Mucosa of descending colon (tissue), 3 donors: ENCODE results near the gene TASP1. TPM values are rescaled to one million over a fixed set of nuclear protein-coding genes. Genes with fewer than 3 reads are reported as not detected.

Source experiments
- ATAC-seq: fragments of 200-7000 bp; cut with Tn5 transposase; one replicate; pipeline ENCODE4 v1.9.1; 2020; ENCODE audit warnings: mild to moderate bottlenecking, moderate library complexity
- DNase-seq, 3 donors: peaks; one replicate each; pipeline ENCODE4 v3.0.0-alpha.2; 2020
- H3K36me3 ChIP-seq: fragments of 200-600 bp; one replicate; pipeline ENCODE4 v1.8.0; 2021; ENCODE audit warnings: low read depth, mild to moderate bottlenecking
- H3K4me1 ChIP-seq: fragments of 200-600 bp; one replicate; pipeline ENCODE4 v1.8.0; 2021; ENCODE audit warnings: low read depth, mild to moderate bottlenecking
- H3K4me3 ChIP-seq: fragments of 200-600 bp; one replicate; pipeline ENCODE4 v1.8.0; 2021; ENCODE audit warnings: mild to moderate bottlenecking
- H3K9me3 ChIP-seq: fragments of 200-600 bp; one replicate; pipeline ENCODE4 v1.8.0; 2021; ENCODE audit warnings: mild to moderate bottlenecking
- CTCF ChIP-seq: fragments of 200-600 bp; IDR thresholded peaks from one replicate; pipeline ENCODE4 v1.8.0; 2022; ENCODE audit warnings: antibody characterized with exemption, mild to moderate bottlenecking
- intact Hi-C, 2 donors: fragments of 100-400 bp; cut with DNase I in 1 of 2; cut with micrococcal nuclease in 1 of 2; formaldehyde crosslinking; loops; one replicate each; pipeline versions ENCODE4 v1.11.0 to v1.11.1; 2022; cut with DNase I, micrococcal nuclease
- total RNA-seq, 3 donors: library from RNA; stranded (reverse); fragmentation: NEBNext Ultra II Directional in 2 of 3; extraction: Animal tissue kit (Norgen Biotek cat#: 25700) in 2 of 3; gene quantifications; one replicate each; pipeline versions ENCODE4 v1.2.1 to v1.2.4, GENCODE V29; 2021 to 2023
- donor health status: DM: no; HTN: no; CAD: no; lungs with moderate emphysema.
- donor health status: DM: no; HTN: no; CAD: no.
- donor health status: DM: no; HTN: yes; CAD: no.

Gene TASP1
- total RNA-seq, 3 donors from 2014 or later = 13.3 to 15.0 (median 13.8) TPM

GRCh38 chr20:13681248-13682125 lies 42.8 kb upstream of the TASP1 start:
- DNase-seq (peak in 1 of 3 donors; percentile 8), ATAC-seq (peak; percentile 89)
- H3K4me3 ChIP-seq = no peak overlapping the region
- no peaks in the 10 kb centered on the region for H3K36me3 ChIP-seq
- no peaks in the 10 kb centered on the region for H3K9me3 ChIP-seq
- intact Hi-C loops = no loop called here
- TF ChIP-seq CTCF = no peak
- no peaks in the 10 kb centered on the region for H3K4me1 ChIP-seq

GRCh38 chr20:13678944-13679343 lies 40.2 kb upstream of the TASP1 start:
- DNase-seq (no peak), ATAC-seq (no peak)
- no peaks in the 10 kb centered on the region for H3K9me3 ChIP-seq
- H3K4me1 ChIP-seq = no peaks in the 10 kb centered on the region
- no peak overlapping the region for H3K4me3 ChIP-seq
- no peak for TF ChIP-seq CTCF
- intact Hi-C loops = no loop called here
- no peaks in the 10 kb centered on the region for H3K36me3 ChIP-seq

GRCh38 chr20:13677241-13677640 lies 38.5 kb upstream of the TASP1 start:
- ATAC-seq (no peak), DNase-seq (no peak)
- H3K4me1 ChIP-seq = no peaks in the 10 kb centered on the region
- H3K4me3 ChIP-seq = no peak overlapping the region
- no peaks in the 10 kb centered on the region for H3K9me3 ChIP-seq
- no peaks in the 10 kb centered on the region for H3K36me3 ChIP-seq
- intact Hi-C loops = no loop called here
- TF ChIP-seq CTCF = no peak

- intact Hi-C loops = no loop called here
- no peak for TF ChIP-seq CTCF
- H3K9me3 ChIP-seq = no peaks in the 10 kb centered on the region
- H3K4me3 ChIP-seq = no peak overlapping the region
- ATAC-seq (no peak), DNase-seq (no peak)
- H3K4me1 ChIP-seq = no peaks in the 10 kb centered on the region
- H3K36me3 ChIP-seq = no peaks in the 10 kb centered on the region
Observed at GRCh38 chr20:13676682-13677081, 38.0 kb upstream of the TASP1 start.

GRCh38 chr20:13672690-13673089 lies 34.0 kb upstream of the TASP1 start:
- intact Hi-C loops = no loop called here
- ATAC-seq = no peak
- no peak for DNase-seq
- H3K4me3 ChIP-seq = no peak overlapping the region
- no peak for TF ChIP-seq CTCF
- no peaks in the 10 kb centered on the region for H3K9me3 ChIP-seq
- no peaks in the 10 kb centered on the region for H3K36me3 ChIP-seq
- no peaks in the 10 kb centered on the region for H3K4me1 ChIP-seq
